C4-2B (cell line): ENCODE data around the gene GABPB1.

Experiments used
- CTCF ChIP-seq: fragments of 450-650 bp; conservative IDR thresholded peaks from 2 replicates; pipeline ENCODE4 v1.5.1; 2017; ENCODE audit warnings: mild to moderate bottlenecking
- ZFX ChIP-seq: fragments of 450-650 bp; IDR thresholded peaks from 2 replicates; pipeline ENCODE4 v1.6.1; 2017

DNA sequence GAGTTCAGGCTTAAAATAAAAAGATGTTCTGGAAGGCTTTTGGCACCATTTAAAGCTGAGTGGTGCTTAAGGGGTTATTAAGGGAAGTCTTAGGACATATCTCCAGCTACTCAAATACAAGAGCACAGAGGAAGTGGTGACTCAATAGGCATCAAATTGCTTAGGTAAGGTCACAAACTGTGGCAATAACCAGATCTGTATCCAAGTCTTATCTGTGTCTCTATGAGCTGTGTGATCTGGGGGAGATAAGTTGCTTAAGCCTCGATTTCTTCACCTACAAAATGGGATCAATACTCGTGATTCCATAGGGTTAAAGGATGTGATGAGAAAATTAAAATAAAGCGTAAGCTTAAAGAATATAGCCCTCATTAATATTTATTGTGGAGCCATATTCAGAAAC, 97.1 kb downstream of the GABPB1 start:
- TF ChIP-seq CTCF (no peak), ZFX (no peak)
